Left renal cortex interstitium (tissue), 4 donors: ENCODE measurements around the gene GPER1. TPM values are rescaled to one million over a fixed set of nuclear protein-coding genes. Genes with fewer than 3 reads are reported as not detected.
A peak's percentile ranks its signal among the peaks of the same experiment; 100 is the strongest.
"Not testable (repeated sequence)": the region's sequence is repeated elsewhere in the genome, so short reads cannot be mapped to it uniquely, and the experiment has no call there.

ENCODE experiments used
- DNase-seq, 4 donors: peaks; one replicate each; pipeline ENCODE4 v3.0.0-alpha.2; 2013; ENCODE audit warnings: low read depth in 4 of 4, low spot score in 2 of 4, missing footprints in 1 of 4
- polyA plus RNA-seq, 4 donors: library from polyadenylated mRNA; unstranded; fragments of 120-200 nt; gene quantifications; one replicate each; pipeline ENCODE4 v1.2.1, GENCODE V29; 2013; ENCODE audit not compliant: insufficient read length in 4 of 4

Gene GPER1
- polyA plus RNA-seq = 1 to 10 TPM; 5.0 to 6.9 (median 6.6) TPM

DNA sequence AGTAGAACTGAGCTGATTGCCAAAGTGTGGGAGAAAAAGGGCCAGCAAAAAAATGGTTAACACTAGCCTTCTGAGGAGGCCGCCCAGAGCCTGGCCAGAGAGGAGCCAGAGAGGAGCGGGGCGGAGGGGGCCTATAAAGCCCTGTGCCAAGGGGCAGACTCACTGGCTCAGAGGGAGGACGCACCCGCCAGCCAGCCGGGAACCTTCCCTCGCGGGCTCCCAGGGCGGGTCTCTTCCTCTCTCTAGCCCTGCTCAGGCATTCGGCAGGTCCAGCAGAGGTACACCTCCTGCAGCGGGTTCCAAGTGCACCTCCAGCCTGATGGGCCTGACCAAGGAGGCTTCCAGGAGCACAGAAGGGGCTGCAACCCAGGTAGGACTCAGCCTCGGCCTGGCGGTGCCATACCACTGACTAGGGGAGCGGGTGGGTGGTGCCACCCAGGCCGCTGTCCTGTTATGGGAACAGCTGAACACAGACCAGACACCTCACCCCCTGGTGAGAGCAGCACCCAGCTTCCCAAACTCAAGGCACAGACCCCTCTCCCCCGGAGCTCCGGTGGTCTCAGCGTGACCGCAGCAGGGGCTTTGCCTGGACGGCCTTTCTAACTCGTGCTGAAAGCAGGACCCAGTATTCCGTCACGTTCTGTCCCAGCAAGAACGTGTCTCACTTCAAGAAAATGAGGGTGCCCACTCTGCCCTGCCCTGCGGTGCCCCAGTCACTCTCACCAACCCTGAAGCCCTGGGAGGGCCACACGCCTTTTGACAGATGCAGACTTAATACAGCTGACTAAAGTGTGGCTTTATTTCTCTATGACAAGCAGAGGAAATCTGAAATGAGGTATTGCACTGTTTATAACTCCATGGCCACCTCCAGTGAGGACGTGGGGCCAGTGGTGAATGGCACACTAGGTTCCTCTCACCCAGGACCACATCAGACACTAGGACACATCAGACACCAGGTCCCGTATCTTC is at the start of gene GPER1:
Gene GPER1, plus strand, starts transcription at position 162 of the 969 bp plus-strand sequence. CDS start 3,616 bp downstream, outside the sequence.
- no peak for DNase-seq

DNA sequence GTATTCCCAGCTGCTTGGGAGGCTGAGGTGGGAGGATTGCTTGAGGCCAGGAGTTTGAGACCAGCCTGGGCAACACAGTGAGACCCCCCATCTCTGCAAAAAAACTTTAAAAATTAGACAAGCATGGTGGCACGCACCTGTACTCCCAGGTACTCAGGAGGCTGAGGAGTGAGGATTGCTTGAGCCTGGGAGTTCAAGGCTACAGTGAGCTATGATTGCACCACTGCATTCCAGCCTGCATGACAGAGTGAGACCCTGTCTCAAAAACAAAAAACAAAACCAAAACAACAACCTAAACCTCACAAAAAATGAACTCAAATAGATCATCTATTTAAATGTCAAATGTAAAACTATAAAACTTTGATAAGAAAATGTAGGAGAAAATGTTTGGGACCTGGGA is 47.7 kb upstream of the GPER1 start:
- not testable (repeated sequence) for DNase-seq

DNA sequence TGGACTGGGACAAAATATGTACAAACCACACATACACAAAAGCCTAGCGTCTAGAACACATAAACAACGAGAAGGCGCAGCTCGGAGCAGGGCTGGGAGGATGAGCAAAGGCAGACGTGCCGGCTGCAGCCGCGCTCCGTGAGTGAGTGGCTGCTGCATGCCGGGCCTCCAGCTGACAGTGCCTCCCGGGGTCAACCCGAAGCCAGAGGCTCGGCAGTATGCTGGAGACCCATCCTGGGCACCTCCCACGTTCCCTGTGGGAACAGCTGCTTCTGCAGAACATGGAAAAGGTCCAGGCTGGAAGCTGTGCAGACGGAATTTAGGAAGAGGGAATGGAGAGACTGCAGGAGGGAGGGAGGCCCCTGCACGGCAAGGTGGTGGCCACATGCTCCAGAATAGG is 47.1 kb upstream of the GPER1 start:
- DNase-seq = no peak

DNA sequence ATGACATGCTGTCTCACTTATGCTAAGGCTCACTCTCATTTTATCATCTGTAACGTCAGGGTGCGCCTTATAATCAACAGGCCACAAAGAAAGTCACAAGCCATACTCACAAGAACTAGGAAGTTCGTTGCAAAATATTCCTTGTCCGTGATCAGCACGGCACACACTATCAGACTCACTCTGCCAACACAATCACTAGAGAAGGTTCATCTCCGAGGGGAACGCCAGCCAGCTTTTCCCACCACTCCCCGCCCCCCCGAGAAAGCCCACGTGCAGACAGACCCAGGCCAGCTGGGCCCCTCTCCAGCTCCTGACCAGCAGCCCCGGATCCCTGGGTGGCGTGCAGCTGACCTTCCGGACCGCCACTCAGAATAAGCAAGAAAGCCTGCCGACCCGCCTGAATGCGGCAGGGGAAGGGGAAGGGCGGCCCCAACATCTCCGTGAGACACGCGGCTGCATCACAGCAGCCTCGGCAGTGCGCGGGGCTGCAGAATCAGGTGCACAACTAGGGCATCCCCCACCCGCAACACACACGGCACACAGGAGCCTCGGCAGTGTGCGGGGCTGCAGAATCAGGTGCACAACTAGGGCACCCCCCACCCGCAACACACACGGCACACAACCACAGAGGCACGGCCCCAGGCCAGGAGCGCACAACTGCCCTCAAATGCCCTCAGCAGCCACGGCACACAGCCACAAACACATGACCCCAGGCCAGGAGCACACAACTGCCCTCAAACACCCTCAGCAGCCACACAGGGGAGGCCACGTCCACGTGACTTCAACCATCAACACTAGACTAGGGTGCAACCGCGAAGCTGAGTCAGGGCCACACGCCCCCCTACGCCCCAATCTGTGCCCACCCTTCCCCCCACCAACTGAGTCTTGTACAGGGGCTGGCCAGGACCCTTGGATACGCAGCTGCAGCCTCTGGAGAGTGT is 46.1 kb upstream of the GPER1 start:
- no peak for DNase-seq

DNA sequence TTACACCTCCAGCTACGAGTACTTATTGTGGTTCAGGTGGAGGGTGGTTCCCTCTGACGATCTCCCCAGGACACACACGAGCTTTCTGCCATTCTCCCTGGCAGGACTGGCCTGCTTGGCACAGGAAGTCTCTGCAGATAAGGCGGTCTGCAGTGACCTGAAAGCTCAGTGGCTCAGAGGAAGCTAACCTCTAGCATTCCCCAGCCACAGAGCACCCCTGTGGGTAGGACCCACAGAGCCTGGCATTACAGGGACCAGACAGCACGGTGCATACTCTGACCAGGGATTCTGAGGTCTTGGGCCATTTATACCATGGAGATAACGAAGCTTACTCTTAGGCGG is 45.5 kb upstream of the GPER1 start:
- DNase-seq = no peak

DNA sequence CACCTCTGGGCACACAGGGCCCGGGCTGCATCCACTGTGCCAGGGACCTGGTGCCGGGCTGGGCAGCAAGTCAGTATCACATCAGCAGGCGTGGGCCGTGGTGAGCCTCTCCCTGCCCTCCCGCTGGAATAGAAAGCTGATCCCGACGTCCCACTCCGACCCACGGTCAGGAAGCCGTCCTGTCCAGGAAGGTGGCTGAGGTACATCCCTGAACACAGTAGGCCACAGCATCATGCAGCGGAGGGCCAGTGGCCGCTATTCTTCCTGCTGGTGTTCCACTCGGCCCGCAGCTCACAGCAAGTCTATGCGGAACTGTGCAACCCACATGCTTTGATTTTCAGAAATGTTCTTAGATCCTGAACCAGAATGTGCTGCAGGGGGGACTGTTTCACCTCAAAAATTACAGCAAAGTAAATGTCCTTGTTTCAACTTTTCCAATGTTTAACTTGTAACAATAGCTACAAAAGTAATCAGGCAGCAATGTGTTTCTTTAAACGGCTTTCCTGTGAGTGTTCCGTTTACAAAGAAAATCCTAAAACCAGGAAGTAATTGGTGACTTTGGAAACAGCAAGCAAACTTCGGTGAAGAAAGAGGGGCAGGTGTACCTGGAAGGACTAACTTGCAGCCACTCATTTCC is 44.2 kb upstream of the GPER1 start:
- DNase-seq = no peak

DNA sequence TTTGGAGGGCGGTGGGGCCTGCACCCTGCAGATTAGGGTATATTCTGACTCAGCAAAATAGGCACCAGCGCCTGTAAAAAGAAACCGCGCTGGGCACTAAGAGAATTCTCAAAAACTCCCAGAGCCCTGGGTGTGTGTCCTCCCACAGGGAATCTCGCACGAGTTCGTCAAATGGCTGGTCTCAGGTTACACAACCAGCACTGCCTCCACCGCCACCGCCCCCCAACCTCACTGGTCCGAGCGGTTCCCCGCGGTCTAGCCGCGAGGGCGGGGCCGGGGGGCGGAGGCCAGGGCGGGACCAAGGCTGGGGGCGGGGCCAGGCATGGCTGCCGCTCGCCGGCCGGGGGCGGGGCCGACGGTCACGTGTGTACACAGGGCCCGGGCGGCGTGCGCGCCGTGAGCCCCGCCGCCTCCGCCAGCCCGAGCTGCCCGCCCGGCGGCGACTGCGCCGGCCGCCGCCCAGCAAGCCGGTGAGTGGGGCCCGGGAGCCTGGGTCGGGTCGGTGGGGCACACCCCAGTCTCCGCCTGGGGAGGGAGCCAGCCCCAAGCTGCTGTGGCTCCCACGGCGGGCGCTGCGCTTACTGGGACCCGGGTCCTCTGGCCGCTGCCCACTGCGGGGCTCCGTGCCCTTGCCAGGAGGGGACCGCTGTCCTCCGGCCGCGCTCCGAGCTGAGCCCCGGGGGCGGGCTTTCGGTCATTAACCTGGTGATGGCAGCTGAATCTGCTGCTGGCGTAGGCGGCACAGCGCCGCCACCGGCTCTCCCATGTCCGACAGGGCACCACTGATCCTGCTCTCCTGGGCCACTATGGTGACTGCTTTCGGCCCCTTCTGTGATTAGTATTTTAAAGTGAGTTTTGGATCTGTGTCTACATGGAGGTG is 43.5 kb upstream of the GPER1 start, which contains the start of gene GPR146:
Gene GPR146, plus strand, starts transcription at position 358 of the 880 bp plus-strand sequence. CDS start 12,970 bp downstream, outside the sequence.
- peak; percentile 75 to 94 (median 82) for DNase-seq

DNA sequence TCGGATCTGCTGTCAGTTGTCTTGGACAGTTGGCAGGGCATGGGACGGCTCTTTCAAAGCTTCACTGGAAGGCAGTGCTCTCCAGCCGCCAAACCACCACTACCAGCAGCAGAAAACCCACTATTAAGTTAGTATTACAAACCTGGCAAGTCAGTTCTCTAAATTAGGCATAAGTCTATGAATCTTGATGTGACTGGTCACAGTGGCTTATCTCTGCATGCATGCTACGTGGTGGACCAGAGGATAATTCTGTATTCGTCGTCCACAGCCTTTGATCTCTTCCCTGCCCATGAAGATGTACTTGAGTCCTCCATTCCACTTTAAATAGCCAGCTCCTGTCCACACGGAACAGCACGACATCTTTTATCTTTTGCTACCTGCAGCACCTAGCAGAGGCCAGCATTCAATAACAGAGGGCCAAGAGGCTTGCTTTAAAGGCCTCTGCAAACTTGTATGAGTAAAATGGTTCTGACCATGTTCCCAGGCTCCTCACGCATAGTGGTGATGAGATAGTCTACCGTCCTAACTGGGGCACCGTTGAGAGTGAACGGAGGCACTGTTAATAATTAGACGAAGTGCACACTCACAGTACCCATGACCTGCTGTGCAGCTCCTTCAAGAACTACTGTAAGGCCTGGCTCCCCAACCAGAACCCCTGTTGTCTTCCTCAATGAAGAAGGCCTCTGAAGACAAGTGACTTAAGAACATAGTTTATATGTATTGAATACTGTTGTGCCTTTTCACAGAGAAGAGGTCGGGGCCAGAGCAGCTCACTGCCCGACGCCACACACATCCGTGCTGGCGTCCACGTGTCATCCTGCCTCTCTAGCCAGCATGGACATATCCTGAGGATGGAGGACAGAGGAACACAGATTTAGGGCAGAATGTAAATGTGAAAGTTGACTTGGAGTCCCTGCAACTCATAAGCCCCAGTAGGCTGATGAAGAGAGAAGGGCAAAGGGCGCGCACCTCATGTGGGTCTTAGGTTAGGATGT is 42.5 kb upstream of the GPER1 start:
- DNase-seq = no peak

DNA sequence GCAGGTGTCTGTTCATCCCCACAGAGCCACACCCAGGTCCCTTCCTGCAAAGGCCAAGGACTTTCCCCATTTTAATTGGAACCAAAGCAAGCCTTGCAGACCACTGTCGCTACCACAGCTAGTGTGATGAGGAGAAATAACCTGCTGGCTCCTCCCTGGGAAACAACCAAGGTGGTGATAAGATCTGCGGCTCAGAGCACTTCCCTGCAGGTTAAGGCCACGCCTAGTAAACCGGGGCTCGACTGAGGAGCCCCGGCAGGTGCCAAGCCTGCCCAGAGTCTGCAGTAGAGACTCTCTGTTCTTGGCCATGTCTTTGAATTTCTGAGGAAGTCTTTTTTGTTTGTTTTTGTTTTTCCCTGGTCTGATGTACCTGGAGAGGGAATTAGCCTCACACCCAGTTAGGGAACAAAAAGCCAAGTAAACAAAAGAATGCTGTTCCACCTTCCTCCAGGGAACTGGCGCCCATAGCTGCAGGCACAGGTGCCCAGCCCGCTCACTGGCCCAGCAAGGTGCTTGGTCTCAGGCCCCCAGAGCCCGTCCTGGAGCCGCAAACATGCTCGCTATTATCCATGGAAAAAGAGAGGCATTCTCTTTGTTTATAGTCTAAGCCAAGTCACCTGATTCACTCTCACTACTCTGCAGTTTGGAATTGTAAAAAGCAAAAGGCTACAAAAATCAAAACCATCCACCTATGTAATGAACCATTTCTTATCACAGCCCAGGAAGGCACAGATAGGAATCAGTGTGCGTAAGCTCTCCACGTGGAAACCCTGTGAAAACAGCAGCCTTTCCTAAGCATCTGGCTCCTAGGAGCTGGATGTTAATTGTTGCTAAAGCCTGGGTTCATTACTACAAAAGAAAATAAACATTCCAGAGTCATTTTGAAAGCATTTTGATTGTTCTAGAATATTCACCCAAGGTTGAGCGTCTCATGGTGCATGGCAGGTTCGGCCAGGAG is 40.9 kb upstream of the GPER1 start:
- no peak for DNase-seq

DNA sequence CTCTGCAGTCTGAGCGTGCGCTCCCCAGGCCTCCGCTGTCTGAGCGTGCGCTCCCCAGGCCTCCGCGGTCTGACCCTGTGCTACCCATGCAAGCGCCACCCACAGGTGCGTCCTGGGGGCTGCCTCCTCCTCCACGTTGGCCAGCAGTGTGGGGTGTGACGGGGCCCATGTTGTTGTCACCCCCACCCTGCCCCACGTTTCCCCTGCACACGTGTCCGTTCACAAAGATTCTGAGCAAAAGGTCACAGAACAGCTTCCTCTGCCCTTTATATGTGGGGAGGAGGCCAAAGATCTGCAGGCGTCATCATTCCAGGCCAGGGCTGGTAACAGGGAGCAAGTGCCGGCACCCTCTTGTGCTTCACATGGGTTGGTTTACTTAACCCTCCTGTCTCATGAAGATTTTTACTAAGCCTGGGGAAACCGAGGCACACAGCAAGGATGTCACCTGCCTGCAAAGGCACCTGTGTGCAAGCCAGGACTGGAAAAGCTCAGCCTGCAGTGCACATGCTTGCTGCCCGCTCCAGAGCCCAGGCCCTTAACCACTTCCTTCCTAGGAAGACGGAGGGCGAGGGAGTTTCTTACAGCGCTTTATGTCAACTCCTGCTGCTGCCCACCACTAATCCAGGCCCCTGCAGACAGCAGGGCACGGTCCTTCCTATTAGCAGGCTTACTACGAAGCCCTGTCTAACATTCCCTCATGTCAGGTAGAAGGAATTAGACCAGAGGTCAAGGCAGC is 38.7 kb upstream of the GPER1 start:
- DNase-seq = no peak

DNA sequence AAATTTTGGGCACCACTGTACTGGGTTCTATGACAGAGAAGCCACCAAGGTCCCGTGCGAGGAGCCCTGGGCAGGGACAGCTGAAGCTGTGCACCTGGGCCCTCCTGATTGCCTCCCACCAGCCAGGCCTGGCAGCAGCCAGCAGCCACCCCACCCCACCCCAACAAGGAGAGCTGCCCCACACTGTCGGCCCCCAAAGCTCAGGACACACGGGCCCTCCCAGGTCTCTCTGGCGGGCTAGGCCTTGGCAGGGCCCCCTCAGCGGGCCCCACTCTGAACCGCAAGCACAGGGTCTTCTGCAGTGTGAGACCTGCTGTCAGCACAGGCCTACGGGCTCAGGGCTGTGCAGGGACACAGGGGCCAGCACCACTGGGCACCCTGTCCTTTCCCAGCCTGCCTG is 38.1 kb upstream of the GPER1 start:
- no peak for DNase-seq

DNA sequence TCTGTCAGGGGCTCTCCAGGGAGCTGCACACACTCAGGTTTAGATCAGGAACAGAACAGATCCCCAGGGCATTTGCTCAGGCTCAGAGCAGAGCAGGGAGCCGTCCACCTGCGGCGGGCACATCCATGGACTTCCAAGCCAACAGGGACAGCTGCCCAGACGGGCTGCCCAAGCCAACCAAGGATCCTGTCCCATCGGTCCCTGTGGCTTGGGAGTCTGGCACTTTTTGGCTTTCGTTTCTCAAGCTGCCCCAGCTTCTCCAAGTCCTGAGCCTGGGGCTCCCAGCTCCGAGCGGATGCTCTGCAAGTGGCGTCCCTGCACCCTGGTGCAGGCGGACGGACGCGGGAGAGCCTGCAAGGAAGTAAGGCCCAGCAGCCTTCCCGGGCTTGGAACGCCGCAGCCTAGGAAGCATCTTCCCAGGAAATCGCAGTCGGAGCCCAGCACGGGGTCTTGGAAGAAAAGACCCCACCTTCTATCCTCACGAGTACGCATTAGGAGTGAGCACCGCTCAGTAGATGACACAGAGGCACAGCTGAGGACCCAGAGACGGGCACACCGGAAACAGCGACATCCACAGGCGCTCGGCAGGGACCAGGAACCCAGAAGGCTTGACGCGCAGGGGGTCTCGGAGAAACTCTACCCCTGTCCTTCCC is 37.5 kb upstream of the GPER1 start:
- no peak for DNase-seq

DNA sequence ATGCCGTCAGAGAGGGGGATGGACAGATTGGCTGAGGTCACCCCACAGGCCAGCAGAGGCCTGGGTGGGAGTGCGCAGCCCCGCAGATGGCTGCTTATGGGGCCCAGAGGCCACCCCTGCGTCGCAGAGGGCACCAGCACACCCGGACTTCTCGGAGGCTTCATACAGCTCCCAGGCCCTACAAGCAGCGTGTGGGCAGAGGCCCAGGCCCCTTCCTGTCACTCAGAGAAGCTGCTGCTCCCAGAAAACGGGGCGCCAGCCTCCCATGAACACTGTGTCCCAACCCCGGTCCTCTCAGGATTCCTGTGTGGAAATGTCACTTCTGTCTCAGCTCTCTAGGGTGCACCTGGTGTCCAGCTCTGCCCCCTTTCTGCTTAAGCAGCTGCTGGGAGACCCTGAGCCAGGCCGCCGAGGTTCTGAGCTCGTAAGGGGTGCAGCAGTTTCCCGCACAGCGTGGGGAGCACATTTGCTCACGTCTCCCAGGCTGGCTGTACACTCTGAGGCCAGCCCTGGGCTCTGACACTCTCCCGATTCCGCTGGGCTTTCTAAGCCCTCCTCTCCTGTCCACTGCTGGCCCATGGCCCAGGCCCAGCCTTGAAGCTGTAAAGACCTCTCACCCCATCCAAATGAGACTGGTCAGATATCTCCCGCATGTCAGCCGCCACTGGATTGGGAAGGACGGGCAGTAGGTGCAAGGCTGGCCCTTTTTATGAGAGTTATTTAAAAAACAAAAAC is 36.8 kb upstream of the GPER1 start:
- no peak for DNase-seq

DNA sequence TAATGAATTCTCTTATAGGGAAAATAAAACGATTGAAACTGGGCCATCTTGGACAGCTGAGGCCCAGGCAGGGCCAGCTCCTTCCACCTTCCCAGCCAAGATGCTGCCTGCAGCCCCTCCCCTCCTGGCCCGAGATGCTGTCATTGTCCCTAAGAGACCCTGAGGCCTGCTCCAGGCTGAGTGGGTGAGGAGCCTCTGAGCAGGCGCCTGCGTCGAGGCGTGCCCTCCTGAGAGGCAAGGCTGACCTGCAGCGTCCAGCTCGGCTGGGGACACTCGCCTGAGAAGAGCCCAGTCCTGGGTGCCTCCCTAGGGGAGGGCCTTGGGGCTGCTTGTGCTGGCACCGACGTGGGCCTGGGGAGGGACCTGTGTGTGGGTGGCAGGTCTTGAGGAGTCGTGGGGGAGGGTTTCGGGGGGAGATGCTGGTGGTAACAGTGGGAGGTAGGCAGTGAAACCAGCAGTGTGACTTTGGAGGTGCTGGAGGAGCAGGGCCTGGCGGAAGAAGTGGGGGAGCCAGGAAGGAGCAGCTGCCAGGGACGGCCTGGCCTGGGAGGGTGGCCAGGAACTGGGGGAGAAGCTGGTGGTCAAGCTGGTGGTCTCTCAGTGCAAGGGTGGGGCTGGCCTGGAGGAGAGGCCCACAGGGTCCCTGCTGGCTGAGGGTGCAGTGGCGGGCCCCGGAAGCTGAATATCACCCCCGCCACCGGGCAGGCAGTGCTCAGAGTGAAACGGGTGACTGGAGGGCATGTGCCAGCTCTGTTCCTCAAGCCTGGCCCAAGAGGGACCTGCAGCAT is 35.7 kb upstream of the GPER1 start:
- no peak for DNase-seq

DNA sequence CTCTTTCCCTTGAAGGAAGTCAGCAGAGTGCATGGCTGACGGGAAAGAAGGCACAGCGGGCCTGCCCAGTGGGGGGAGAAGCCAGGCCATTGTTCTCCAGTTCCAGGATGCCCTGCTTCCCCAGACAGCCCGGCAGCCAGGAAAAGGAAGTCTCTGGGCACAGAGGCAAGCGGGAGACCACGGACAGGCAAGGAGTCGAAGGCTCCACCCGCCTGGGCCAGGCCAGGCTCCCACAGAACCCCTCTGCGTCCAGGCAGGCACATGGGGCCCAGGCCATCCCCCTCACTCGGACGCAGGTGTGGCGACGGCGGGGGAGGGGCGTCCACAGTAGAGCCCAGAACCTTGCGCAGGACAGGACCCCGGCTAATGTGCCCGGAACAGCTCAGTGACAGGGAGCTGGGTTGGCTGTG is 34.9 kb upstream of the GPER1 start:
- DNase-seq = no peak
